GM21825 (cell line): Measurements from ENCODE around the gene SLITRK2.

Experiments
- ATAC-seq: cut with Tn5 transposase; IDR thresholded peaks from one replicate; pipeline ENCODE4 v1.9.1; 2021; ENCODE audit warnings: mild to moderate bottlenecking, moderate library complexity; ENCODE audit not compliant: unreplicated experiment

Gene SLITRK2, protein sequence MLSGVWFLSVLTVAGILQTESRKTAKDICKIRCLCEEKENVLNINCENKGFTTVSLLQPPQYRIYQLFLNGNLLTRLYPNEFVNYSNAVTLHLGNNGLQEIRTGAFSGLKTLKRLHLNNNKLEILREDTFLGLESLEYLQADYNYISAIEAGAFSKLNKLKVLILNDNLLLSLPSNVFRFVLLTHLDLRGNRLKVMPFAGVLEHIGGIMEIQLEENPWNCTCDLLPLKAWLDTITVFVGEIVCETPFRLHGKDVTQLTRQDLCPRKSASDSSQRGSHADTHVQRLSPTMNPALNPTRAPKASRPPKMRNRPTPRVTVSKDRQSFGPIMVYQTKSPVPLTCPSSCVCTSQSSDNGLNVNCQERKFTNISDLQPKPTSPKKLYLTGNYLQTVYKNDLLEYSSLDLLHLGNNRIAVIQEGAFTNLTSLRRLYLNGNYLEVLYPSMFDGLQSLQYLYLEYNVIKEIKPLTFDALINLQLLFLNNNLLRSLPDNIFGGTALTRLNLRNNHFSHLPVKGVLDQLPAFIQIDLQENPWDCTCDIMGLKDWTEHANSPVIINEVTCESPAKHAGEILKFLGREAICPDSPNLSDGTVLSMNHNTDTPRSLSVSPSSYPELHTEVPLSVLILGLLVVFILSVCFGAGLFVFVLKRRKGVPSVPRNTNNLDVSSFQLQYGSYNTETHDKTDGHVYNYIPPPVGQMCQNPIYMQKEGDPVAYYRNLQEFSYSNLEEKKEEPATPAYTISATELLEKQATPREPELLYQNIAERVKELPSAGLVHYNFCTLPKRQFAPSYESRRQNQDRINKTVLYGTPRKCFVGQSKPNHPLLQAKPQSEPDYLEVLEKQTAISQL

DNA sequence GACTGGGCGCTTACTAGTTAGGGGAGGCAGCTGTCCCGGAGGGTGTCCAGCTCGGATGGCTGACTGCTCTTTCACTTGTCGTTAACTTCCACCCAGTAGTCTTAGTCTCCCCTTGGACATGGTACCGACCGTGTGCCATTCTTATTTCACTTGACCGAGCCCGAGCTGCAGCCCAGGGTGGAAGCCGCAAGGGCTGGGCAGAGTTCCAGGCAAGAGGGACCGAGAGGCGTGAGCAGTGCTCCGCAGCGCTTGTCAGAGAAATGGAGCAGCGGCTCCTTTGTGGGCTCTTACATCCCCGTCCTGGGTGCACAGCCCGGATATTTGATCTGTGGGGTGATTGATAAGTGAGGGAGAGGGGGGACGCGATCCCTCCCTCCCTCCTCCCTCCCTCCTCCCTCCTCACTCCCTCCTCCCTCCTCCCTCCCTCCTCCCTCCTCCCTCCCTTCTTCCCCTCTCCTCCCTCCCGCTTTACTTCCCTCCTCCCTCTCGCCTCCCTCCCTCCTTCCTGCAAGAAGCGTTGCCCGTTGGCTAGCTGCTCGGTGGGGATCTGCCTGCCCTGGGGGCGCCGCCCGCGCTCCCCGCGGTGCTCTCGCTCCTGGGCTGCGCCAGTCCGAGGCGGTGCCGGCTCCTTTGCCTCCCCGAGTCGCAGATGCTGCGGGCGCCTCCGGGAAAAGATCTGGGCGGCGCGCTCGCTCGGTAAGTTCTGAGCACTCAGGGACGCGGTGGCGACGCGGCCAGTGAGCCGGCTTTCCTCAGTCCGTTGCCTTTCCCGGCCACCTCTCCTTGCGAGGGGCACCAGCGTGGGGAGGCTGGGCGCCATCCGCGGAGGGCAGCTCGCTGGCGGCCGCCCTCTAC is at the start of gene SLITRK2:
Gene SLITRK2, plus strand, starts transcription at position 499 of the 855 bp plus-strand sequence. CDS start 4,597 bp downstream, outside the sequence.
- no peak for ATAC-seq

DNA sequence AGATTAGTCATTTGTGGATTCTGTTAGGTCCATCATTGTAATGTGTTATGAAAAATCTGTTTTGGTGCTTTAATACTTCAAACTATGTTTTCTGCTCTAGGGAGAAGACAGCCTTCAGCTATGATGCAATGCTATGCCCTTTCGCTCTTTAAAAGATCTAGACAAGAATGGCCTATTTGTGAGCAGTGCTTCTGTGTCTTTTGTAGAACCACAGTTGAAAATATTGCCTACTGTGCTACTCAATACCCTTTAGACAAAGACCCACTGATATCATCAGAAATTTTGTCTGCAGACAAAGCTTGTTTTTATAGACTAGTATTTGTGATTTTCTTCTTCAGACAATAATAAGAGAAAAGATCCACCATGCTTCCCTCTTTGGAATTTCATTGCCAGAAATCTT is 44.6 kb upstream of the SLITRK2 start:
- no peak for ATAC-seq

GRCh38 chrX:145792281-145792680 is 25.3 kb upstream of the SLITRK2 start:
- ATAC-seq, result no peak

DNA sequence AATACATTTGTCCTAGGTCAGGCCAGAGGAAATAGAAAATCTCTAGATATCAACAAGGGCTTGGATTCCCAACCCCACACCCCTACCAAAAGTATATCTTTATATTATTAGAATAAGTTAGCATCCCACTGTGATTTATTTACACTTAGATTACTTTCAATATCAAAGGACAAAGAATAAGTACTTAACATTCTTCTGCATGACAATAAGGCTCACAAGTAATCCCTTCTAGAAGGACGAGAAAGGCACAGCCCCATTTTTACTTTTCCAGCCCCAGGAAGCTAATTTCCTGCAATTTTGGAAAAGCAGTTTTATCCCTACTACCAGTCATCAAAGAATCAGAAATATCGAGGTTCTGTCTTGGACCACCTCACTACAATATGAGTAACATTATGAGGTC is 14.1 kb upstream of the SLITRK2 start:
- no peak for ATAC-seq

DNA sequence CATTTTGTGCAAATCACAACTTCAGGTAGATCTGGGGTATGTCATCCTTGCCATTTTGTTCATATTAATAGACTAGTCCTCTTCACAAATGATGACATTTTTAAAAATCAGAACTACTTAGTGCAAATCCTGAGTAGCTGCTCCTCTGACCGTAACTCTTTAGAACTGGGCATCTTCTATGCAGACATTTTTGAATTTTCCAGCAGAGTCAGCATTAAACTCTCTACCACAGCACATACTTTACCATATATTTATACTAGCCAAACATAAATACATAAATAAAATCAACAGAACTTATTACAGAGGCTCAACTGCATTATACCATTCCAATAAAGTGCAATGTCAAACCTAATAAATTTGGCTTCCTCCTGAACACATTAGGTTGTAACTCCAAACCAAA is 4.5 kb upstream of the SLITRK2 start:
- ATAC-seq, result no peak

DNA sequence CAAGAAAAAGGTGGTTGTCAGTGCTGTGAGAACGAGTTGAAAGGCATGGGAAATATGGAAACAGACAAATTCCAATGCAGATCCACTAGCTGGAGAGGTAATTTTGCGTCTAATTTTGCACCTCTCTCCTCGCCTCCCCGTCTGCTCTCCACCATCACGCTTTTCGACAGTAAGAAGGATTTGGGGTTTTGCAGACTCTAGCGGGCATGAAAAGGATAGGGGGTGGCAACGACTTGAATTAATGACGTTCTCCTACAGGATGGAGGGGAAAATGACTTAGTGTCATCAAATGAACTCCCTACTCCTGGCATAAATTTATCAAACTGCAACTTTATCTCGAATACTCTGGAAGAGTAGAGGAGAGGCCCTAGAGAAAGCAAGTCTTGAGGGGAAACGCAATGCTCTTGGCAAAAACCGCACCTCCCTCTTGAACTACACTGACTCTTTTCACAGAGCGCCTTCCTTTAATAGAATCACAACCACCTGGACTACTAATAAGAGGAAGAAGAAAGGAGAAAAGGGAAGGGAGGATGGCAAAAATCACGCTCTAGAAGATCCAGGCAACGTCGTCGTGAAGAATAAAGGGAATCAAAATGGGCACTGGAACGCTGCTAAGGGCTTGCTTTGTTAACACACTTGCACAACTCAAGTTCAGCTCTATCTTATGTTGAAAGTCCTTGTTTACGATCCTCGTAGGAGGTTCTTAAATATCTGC is 871 bp upstream of the SLITRK2 start:
- ATAC-seq, result no peak

DNA sequence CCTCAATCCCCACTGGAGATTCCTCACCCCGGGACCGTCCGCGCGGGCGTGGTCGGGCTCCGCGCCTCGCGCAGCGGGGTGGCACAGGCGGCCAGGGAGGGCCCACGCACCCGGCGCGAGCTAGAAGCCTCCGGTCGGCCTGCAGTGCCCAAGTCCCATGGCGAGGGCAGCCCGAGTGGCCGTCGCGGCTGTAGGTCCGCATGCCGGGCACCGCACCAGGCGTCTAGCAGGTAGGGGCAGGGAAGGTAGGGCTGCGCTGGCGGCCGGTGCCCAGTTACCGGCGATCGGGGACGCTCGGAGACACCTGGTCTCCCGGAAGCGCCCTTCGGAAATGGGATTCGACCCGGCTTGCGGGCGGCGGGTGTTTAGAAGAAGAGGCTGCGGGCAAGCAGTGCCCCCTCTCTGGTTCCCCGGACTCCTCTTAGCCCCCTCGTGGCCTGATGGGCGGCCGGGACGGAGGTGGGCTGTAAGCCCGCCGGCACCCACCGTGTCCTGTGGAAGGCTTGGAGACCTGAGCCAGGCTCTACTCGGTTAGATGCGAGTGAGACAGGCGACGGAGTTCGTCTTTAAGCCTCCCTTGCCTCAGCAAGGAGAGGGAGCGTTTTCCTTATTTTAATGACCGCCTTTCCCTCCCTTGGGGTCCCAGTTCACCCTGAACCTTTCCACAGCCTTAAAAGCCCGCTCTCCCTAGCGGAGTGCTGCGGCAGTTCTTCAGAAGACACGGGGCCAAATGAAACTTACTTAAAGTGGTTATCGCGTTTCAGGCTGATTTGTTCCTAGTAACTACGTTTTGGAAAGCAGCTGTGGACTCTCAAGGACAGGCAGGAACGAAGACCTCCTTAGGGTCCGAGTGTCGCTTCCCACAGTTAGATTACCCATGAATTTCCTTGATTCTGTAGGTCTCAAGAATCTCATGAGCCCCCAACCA is 821 bp downstream of the SLITRK2 start:
- no peak for ATAC-seq

GRCh38 chrX:145820825-145821224 is 3.2 kb downstream of the SLITRK2 start:
- ATAC-seq, result no peak

DNA sequence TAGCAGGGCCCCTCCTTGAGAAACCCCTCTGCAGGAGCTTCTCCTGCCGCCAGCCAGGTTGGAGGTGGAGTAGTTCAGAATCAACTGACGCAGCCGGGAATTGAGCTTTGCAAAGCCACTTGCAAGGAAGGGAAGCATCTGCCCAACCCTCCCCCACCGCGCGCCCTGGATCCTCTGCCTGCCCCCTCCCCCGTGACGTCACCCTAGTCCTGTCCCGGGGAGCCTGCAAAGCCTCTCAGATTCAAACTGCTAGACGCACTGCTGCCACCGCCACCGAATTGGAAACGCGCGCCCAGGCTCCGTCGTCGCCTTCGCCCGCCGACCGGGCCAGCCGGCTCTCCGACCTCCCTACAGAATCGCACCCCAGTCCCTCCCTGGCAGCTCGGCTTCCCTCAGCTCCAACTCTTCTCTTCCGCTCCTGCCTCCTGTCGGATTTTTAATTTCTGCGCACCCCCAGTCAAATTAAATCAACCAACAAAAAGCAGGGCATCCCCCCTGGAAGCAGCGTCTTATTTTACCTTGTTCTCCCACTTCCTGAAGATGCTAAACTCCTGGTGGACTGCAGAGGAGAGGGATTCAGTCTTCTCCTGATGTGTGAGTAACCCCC is 3.8 kb downstream of the SLITRK2 start:
- no peak for ATAC-seq

- no peak for ATAC-seq
Measured at GRCh38 chrX:145821898-145822571, 4.4 kb downstream of the SLITRK2 start.

DNA sequence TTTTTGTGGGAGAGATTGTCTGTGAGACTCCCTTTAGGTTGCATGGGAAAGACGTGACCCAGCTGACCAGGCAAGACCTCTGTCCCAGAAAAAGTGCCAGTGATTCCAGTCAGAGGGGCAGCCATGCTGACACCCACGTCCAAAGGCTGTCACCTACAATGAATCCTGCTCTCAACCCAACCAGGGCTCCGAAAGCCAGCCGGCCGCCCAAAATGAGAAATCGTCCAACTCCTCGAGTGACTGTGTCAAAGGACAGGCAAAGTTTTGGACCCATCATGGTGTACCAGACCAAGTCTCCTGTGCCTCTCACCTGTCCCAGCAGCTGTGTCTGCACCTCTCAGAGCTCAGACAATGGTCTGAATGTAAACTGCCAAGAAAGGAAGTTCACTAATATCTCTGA is 5.5 kb downstream of the SLITRK2 start:
- no peak for ATAC-seq

DNA sequence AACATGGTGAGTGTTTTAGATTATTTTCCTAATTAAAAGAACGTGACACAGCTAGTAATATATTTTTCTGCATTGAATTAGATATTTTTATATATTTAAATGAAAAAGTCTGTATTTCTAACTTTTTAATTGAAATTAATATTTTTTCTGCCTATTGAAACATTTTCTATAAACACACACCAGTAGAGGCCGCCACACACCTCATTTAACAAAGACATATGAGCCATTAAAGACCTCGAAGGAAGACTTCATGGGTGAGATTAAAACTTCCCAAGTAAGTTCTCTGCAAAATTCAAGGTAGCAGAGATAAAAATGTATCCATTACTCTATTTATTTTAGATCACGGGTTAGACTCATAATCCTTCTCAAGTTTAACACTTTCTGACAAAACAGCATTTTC is 8.3 kb downstream of the SLITRK2 start:
- no peak for ATAC-seq

DNA sequence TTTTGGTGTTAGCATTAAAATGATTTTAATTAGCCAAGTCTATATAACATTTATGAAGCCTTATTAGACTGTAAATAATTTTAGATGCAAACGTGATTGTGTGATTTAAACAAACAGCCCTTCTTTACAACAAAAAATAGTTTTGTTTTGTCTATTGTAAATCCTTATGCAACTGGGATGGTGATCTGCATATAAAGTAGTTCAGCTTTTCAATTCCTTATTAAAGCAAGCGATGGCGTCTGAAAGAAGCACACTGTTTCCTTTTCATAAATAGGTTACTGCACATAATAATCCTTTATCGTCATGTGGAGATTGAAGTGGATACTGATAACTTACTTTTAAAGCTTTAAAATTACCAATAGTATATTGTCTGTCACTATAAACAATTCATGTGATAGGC is 8.8 kb downstream of the SLITRK2 start:
- ATAC-seq, result no peak

GRCh38 chrX:145832796-145833195 is 15.2 kb downstream of the SLITRK2 start:
- no peak for ATAC-seq

DNA sequence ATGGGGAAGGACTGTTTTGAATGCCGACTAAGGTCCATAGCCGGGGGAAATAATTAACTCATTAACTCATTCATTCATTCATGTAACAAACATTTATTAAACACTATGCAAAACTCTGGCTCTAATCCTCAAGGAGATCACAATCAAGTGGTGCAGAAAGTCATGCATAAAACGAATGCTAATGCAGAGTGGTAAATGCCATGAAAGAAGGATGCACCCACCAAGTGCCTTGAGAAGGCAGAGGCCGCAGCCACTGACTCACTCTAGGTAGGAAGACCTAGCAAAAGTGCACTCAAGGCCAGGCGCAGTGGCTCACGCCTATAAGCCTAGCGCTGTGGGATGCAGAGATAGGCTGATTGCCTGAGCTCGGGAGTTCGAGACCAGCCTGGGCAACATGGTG is 22.9 kb downstream of the SLITRK2 start:
- no peak for ATAC-seq

DNA sequence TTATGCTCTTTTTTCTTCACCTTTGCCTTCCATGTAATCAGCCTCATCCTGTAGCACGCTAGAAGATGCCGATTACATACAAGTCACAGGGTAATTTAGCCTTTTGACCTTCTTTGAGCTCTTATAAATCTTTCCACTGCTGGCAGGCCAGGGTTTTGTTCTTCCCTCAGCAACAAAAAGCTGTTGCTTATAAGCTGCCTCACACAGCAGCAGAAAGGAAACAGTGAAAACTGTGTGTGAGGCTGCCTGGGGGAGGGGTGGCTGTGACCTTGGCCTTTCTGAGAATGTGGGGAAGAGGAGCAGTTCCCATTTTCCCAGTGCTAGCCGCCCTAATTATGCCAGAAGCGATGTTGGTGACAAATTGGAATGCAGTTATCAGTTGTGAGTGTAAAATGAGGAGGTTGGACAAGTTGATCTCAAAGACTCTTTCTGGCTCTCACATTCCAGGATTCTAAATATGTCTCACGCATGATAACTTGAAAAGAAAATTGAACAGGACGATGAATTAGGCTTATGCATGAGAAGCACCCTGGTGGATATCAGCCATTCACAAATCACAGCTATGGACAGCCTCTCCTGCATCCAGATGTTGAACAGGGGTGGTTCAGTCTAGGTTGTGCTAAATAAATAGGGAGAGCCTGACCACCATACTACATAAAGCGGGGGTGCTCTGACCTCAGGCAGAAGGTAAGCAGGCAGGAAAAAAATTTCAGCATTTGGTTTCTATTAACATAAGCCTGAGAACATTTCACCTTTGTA is 25.7 kb downstream of the SLITRK2 start:
- ATAC-seq, result no peak

GRCh38 chrX:145844886-145845285 is 27.3 kb downstream of the SLITRK2 start:
- ATAC-seq, result no peak

DNA sequence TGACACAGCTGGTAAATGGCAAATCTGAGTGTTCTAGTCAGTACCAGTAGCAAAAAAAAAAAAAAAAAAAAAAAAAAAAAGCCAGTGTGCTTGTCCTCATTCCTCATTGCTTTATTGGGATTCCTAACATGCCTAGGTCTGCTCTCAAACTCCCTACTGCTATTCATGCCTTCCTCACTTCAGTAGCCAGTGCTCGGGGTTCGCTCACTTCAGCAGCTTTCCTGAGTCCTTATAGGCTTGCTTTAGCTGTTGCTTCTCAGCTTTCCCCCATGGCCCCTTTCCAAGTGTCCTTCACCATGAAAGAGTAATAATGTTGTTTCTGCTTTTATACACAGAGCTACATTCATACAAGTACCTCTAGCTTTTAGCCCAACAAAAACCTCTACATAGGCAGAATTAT is 30.8 kb downstream of the SLITRK2 start:
- no peak for ATAC-seq
